Bronchial smooth muscle cell (primary cell): Measurements from ENCODE around the gene VDR. TPM values are rescaled to one million over a fixed set of nuclear protein-coding genes. Genes with fewer than 3 reads are reported as not detected.

Experiments
- total RNA-seq: library from RNA; depleted of rRNA; stranded (reverse); fragments of >200 nt; gene quantifications from 2 replicates; pipeline ENCODE4 v1.2.1, GENCODE V29; 2014

Gene VDR
- 3.8 and 5.3 TPM in 2 replicates for total RNA-seq

GRCh38 chr12:47904713-47905709 lies at the start of gene VDR:
VDR (minus strand) TSS chr12:47904994; CDS start chr12:47879113, 25,881 bp downstream.

GRCh38 chr12:47819896-47820630 lies 84.7 kb downstream of the VDR start, which contains the start of gene HDAC7:
HDAC7 (minus strand) TSS chr12:47819903; CDS start chr12:47819785, 118 bp downstream.

Other genes starting within 250 kb of the VDR start
- 3.7 and 10.2 TPM in 2 replicates for gene RPAP3, start 199.0 kb downstream of the VDR start, total RNA-seq
- 0.09 and 0.16 TPM in 2 replicates for gene ENDOU, start 179.5 kb downstream of the VDR start, total RNA-seq
- 6.8 and 7.0 TPM in 2 replicates for gene RAPGEF3, start 146.1 kb downstream of the VDR start, total RNA-seq
- gene SLC48A1, start 131.8 kb downstream of the VDR start, total RNA-seq: 6.9 and 12.6 TPM in 2 replicates
- gene HDAC7, start 85.1 kb downstream of the VDR start, total RNA-seq: 15.5 and 21.8 TPM in 2 replicates
- gene TMEM106C, start 58.6 kb upstream of the VDR start, total RNA-seq: 34.8 and 63.4 TPM in 2 replicates
- not detected in 2 replicates for gene COL2A1, start 99.5 kb upstream of the VDR start, total RNA-seq
- 7.1 and 8.8 TPM in 2 replicates for gene SENP1, start 201.1 kb upstream of the VDR start, total RNA-seq
- 98.7 and 110 TPM in 2 replicates for gene PFKM, start 214.4 kb upstream of the VDR start, total RNA-seq